ENCODE data around the gene DQX1. TPM values are rescaled to one million over a fixed set of nuclear protein-coding genes. Genes with fewer than 3 reads are reported as not detected.

The DQX1 gene
- total RNA-seq, 2 experiments from 2014 or later = 0.50 to 0.96 TPM

- Mint-ChIP-seq H3K27me3 (peaks cover 66% of the 10 kb centered on the region), H3K27ac (no peak overlapping the region), H3K4me3 (peak overlapping the region; percentile 42), H3K9me3 (no peaks in the 10 kb centered on the region), H3K4me1 (ENCODE audit: low read depth) (peaks cover 26% of the 10 kb centered on the region), H3K36me3 (ENCODE audit: low read depth) (peaks cover 5% of the 10 kb centered on the region)
- no peak for TF ChIP-seq CTCF (IDR thresholded peaks at IDR 0.05)
- intact Hi-C loops (cut with micrococcal nuclease) = no loop called here
- ChIA-PET POLR2A (interaction anchor here (0.8 to 2.7 kb wide), 6 partner anchors 9 to 15 kb away, joined by 3 to 15 read pairs (median 4); partner anchors contain the start of genes AUP1 and HTRA2), CTCF (interaction anchor here (1.1 to 1.8 kb wide), 2 partner anchors 16 to 71 kb away, joined by 3 to 4 read pairs; no protein-coding TSS in a partner anchor)
- peak; percentile 80 for DNase-seq
- ATAC-seq = peak; percentile 80
Measured at GRCh38 chr2:74515981-74516633, 9.9 kb downstream of the DQX1 start.

DNA sequence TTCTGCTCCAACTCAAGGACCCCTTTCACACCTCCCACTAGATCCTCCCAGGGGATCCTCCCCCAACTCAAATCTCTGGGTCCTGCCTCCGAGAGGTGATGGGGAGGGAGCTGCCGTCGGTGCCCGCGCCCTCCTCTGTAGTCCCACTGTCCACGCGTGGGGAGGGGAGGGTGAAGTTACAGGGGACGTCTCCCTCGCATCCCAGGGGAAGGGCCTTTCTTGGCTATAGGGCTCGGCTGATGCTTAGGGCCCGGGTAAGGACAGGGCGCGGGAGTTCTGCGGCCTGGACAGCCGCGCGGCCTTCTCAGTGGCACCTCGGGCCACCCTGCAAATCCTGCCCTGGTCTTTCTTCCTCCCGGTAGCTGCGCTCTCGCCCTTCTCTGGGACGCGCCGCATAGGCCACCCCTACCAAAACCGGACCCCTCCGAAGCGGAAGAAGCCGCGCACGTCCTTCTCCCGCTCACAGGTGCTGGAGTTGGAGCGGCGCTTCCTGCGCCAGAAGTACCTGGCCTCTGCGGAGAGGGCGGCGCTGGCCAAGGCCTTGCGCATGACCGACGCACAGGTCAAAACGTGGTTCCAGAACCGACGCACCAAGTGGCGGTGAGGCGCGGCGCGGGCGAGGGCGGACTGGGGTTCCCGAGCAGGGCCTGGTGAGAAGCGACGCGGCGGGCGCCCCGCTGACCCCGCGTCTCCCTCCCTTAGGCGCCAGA lies 10.6 kb downstream of the DQX1 start:
- intact Hi-C loops (cut with micrococcal nuclease) = no loop called here
- no peaks in the 10 kb centered on the region for H3K9me3 Mint-ChIP-seq
- peak overlapping the region; percentile 52 for H3K4me3 Mint-ChIP-seq
- ATAC-seq (peak; percentile 10), DNase-seq (no peak)
- POLR2A ChIA-PET = interaction anchor here (1.3 to 2.7 kb wide), 5 partner anchors 12 to 18 kb away, joined by 3 to 15 read pairs (median 5); partner anchors contain the start of genes AUP1 and HTRA2
- H3K27ac Mint-ChIP-seq = no peak overlapping the region
- CTCF ChIA-PET = interaction anchor here (1.1 to 2.0 kb wide), 3 partner anchors 9 to 72 kb away, joined by 3 to 4 read pairs (median 3); partner anchors contain the start of genes CCDC142 and TTC31
- TF ChIP-seq CTCF (IDR thresholded peaks at IDR 0.05) = no peak
- H3K27me3 Mint-ChIP-seq = peaks cover 70% of the 10 kb centered on the region
- peaks cover 5% of the 10 kb centered on the region for H3K36me3 Mint-ChIP-seq (ENCODE audit: low read depth)
- peaks cover 26% of the 10 kb centered on the region for H3K4me1 Mint-ChIP-seq (ENCODE audit: low read depth)

GRCh38 chr2:74514368-74515270 lies 11.4 kb downstream of the DQX1 start, which contains the start of gene TLX2:
TLX2 (plus strand) TSS chr2:74514450; CDS start chr2:74514807, 357 bp downstream.
- H3K36me3 Mint-ChIP-seq (ENCODE audit: low read depth) = peaks cover 5% of the 10 kb centered on the region
- H3K4me1 Mint-ChIP-seq (ENCODE audit: low read depth) = peaks cover 26% of the 10 kb centered on the region
- TF ChIP-seq CTCF (IDR thresholded peaks at IDR 0.05) = no peak
- ChIA-PET CTCF (interaction anchor here (1.1 to 2.0 kb wide), 4 partner anchors 8 to 73 kb away, joined by 3 to 4 read pairs (median 4); partner anchors contain the start of genes CCDC142 and TTC31), POLR2A (interaction anchor here (1.1 to 1.8 kb wide), 5 partner anchors 12 to 52 kb away, joined by 3 to 6 read pairs (median 4); partner anchors contain the start of gene CCDC142)
- DNase-seq (no peak), ATAC-seq (peak; percentile 14)
- H3K4me3 Mint-ChIP-seq = peak within 1 kb of the TSS; percentile 52
- H3K27ac Mint-ChIP-seq = no peak within 1 kb of the TSS
- no peaks in the 10 kb centered on the region for H3K9me3 Mint-ChIP-seq
- H3K27me3 Mint-ChIP-seq = peaks cover 68% of the 10 kb centered on the region
- intact Hi-C loops (cut with micrococcal nuclease) = no loop called here

DNA sequence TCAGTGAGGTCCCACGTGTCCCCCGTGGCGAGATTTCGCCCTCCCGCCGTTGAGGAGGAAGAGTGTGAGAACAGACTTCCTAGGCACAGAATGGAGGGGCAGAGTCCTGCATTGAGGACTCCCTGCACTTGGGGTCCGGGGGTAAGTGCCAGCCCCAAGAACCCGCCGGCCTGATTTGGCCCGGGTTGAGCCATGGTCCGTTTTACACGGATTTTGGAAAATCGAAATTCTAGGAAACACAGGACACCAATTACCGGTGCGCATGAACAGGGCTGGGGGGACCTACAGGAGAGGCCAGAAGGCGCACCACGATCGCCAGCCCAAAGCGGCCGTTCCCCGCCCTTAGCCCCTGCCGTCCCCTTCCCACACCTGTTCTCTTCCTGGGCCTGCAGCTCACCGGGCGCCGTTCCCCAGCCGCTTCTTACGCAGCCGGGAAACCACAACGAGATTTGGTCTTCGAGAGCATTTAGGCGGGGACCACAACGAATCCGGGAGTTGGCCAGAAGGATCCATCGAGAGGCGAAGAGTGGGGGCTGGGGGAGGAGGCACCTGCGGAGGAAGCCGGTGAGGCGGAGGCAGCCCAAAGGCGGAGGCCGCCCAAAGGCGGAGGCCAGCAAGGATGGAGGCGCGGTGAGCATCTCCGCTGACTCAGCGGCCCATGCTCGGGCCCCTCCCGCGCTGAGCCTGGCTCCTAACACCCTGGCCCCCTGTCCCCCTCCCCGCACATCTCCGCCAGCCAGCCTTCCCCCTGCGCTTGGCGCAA lies 12.2 kb downstream of the DQX1 start:
- H3K4me1 Mint-ChIP-seq (ENCODE audit: low read depth) = peaks cover 26% of the 10 kb centered on the region
- peaks cover 5% of the 10 kb centered on the region for H3K36me3 Mint-ChIP-seq (ENCODE audit: low read depth)
- intact Hi-C loops (cut with micrococcal nuclease) = no loop called here
- DNase-seq = peak; percentile 51
- no peak for TF ChIP-seq CTCF (IDR thresholded peaks at IDR 0.05)
- ChIA-PET CTCF (interaction anchor here (1.3 to 2.0 kb wide), 5 partner anchors 7 to 72 kb away, joined by 3 to 5 read pairs (median 4); partner anchors contain the start of genes CCDC142 and TTC31), POLR2A (interaction anchor here (1.1 to 1.8 kb wide), 5 partner anchors 13 to 69 kb away, joined by 3 to 6 read pairs (median 4); partner anchors contain the start of gene CCDC142)
- H3K27me3 Mint-ChIP-seq = peaks cover 64% of the 10 kb centered on the region
- peak; percentile 22 for ATAC-seq
- no peaks in the 10 kb centered on the region for H3K9me3 Mint-ChIP-seq
- H3K27ac Mint-ChIP-seq = no peak overlapping the region
- no peak overlapping the region for H3K4me3 Mint-ChIP-seq
